Vagina (tissue), 2 donors: ENCODE measurements around the gene ANKRD35.

Experiments
- POLR2A ChIP-seq, 2 donors: fragments of 450-650 bp; IDR thresholded peaks; one replicate each; pipeline ENCODE4 v1.6.1; 2017; ENCODE audit warnings: antibody characterized with exemption in 2 of 2, mild to moderate bottlenecking in 2 of 2, moderate library complexity in 2 of 2
- TF ChIP-seq, protein P1 (sequence below), 3 experiments: fragments of 450-650 bp in 2 of 3; fragments of 200-600 bp in 1 of 3; sonication (generic) in 1 of 3; IDR thresholded peaks; one replicate each; pipeline ENCODE4 v1.5.1; 2017 to 2019; ENCODE audit warnings: antibody characterized with exemption in 3 of 3, mild to moderate bottlenecking in 2 of 3, moderate library complexity in 2 of 3

DNA sequence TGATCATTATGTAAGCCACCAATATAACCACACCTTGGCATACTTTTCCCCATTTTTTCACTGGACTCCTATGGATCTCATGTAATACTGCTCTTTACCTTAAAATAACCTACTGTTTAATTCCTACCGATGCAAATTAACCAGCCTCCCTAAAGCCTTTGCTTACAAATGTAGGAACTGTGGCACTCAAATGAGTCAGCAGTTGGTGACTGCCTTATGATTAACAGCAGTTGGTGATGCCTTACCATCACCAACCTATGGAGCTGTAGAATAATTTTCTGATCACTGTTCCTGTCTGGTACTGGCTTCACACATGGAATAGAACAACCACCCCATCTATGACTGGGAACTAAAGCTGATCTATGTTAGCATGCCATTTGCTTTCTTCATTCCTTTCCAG is 48.0 kb downstream of the ANKRD35 start:
- TF ChIP-seq, protein P1, sequence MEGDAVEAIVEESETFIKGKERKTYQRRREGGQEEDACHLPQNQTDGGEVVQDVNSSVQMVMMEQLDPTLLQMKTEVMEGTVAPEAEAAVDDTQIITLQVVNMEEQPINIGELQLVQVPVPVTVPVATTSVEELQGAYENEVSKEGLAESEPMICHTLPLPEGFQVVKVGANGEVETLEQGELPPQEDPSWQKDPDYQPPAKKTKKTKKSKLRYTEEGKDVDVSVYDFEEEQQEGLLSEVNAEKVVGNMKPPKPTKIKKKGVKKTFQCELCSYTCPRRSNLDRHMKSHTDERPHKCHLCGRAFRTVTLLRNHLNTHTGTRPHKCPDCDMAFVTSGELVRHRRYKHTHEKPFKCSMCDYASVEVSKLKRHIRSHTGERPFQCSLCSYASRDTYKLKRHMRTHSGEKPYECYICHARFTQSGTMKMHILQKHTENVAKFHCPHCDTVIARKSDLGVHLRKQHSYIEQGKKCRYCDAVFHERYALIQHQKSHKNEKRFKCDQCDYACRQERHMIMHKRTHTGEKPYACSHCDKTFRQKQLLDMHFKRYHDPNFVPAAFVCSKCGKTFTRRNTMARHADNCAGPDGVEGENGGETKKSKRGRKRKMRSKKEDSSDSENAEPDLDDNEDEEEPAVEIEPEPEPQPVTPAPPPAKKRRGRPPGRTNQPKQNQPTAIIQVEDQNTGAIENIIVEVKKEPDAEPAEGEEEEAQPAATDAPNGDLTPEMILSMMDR (IDR thresholded peaks at IDR 0.05) = no peak
- TF ChIP-seq POLR2A (IDR thresholded peaks at IDR 0.05) = no peak
